Neural cell (in vitro differentiated cells): ENCODE data around the gene CAMK1D. TPM values are rescaled to one million over a fixed set of nuclear protein-coding genes. Genes with fewer than 3 reads are reported as not detected.

Experiments
- H2AFZ ChIP-seq: fragments of 200-600, 300-800 bp; sonication (generic), shearing (Covaris generic); 2 replicates; pipeline ENCODE4 v1.6.0; 2014; ENCODE audit warnings: low read depth, mild to moderate bottlenecking, antibody characterized with exemption, low read length, moderate library complexity
- H3F3A ChIP-seq: fragments of 200-600 bp; shearing (Covaris generic); 2 replicates; pipeline ENCODE4 v1.6.1; 2016; ENCODE audit warnings: mild to moderate bottlenecking, moderate library complexity, mixed read lengths, antibody characterized with exemption, low read length; ENCODE audit not compliant: insufficient read depth, poor library complexity, severe bottlenecking
- H3K27ac ChIP-seq: fragments of 200-600, 300-800 bp; sonication (generic), shearing (Covaris generic); 2 replicates; pipeline ENCODE4 v1.5.1; 2014; ENCODE audit warnings: mild to moderate bottlenecking, low read length, moderate library complexity
- H3K27me3 ChIP-seq: fragments of 300-800, 200-600 bp; sonication (generic), shearing (Covaris generic); 2 replicates; pipeline ENCODE4 v1.6.0; 2014; ENCODE audit warnings: mild to moderate bottlenecking, low read depth, low read length, moderate library complexity; ENCODE audit not compliant: insufficient read depth
- H3K36me3 ChIP-seq: fragments of 300-800, 200-600 bp; sonication (generic), shearing (Covaris generic); 2 replicates; pipeline ENCODE4 v1.5.1; 2014; ENCODE audit warnings: mild to moderate bottlenecking, antibody characterized with exemption, low read length, moderate library complexity; ENCODE audit not compliant: insufficient read depth
- H3K4me2 ChIP-seq: fragments of 300-800, 200-600 bp; sonication (generic), shearing (Covaris generic); 2 replicates; pipeline ENCODE4 v1.6.0; 2014; ENCODE audit warnings: mild to moderate bottlenecking, low read length
- H3K4me3 ChIP-seq: fragments of 300-800, 200-600 bp; sonication (generic), shearing (Covaris generic); 2 replicates; pipeline ENCODE4 v1.5.1; 2014; ENCODE audit warnings: mild to moderate bottlenecking, low read length, moderate library complexity
- H3K79me2 ChIP-seq: fragments of 200-600 bp; shearing (Covaris generic); replicated peaks from 2 replicates; pipeline ENCODE4 v1.6.0; 2014; ENCODE audit warnings: mild to moderate bottlenecking, low read length, moderate library complexity; ENCODE audit not compliant: insufficient read depth
- H3K9ac ChIP-seq: fragments of 300-800, 200-600 bp; sonication (generic), shearing (Covaris generic); 2 replicates; pipeline ENCODE4 v1.6.1; 2016; ENCODE audit warnings: mild to moderate bottlenecking, low read length, mixed read lengths
- H3K9me2 ChIP-seq: fragments of 200-600 bp; shearing (Covaris generic); 2 replicates; pipeline ENCODE4 v1.6.1; 2016; ENCODE audit warnings: mild to moderate bottlenecking, low read length, mixed read lengths; ENCODE audit not compliant: insufficient read depth
- H3K9me3 ChIP-seq: fragments of 200-600, 300-800 bp; sonication (generic), shearing (Covaris generic); 2 replicates; pipeline ENCODE4 v1.6.1; 2016; ENCODE audit warnings: mild to moderate bottlenecking, mixed run types, low read length, moderate library complexity, mixed read lengths
- H4K20me1 ChIP-seq: fragments of 200-600 bp; shearing (Covaris generic); 2 replicates; pipeline ENCODE4 v1.6.1; 2016; ENCODE audit warnings: mild to moderate bottlenecking, mixed run types; ENCODE audit not compliant: insufficient read depth
- CTCF ChIP-seq: fragments of 450-650 bp; IDR thresholded peaks from 2 replicates; pipeline ENCODE4 v1.5.1; 2014; ENCODE audit warnings: antibody characterized with exemption, mild to moderate bottlenecking, moderate library complexity; ENCODE audit not compliant: poor library complexity, severe bottlenecking
- EP300 ChIP-seq: fragments of 450-650 bp; conservative IDR thresholded peaks from 2 replicates; pipeline ENCODE4 v1.6.1; 2014; ENCODE audit warnings: antibody characterized with exemption, mild to moderate bottlenecking, moderate library complexity; ENCODE audit not compliant: poor library complexity, severe bottlenecking
- EZH2 ChIP-seq: fragments of 200-600, 300-800 bp; shearing (Covaris generic), sonication (generic); IDR thresholded peaks from 2 replicates; pipeline ENCODE4 v1.6.1; 2014; ENCODE audit warnings: antibody characterized with exemption, low read length, borderline replicate concordance, mild to moderate bottlenecking; ENCODE audit not compliant: insufficient read depth, poor library complexity, severe bottlenecking
- MXI1 ChIP-seq: fragments of 450-650 bp; conservative IDR thresholded peaks from 2 replicates; pipeline ENCODE4 v1.6.1; 2014; ENCODE audit warnings: antibody characterized with exemption, mild to moderate bottlenecking; ENCODE audit not compliant: poor library complexity, severe bottlenecking
- POLR2AphosphoS5 ChIP-seq: IDR thresholded peaks from 2 replicates; pipeline ENCODE4 v1.6.1; 2012
- RAD21 ChIP-seq: fragments of 450-650 bp; conservative IDR thresholded peaks from 2 replicates; pipeline ENCODE4 v1.6.1; 2014; ENCODE audit warnings: antibody characterized with exemption, mild to moderate bottlenecking, moderate library complexity
- REST ChIP-seq: IDR thresholded peaks from 2 replicates; pipeline ENCODE4 v1.6.1; 2012; ENCODE audit warnings: borderline replicate concordance
- SMC3 ChIP-seq: fragments of 450-650 bp; conservative IDR thresholded peaks from 2 replicates; pipeline ENCODE4 v1.6.1; 2014; ENCODE audit warnings: antibody characterized with exemption, mild to moderate bottlenecking, moderate library complexity; ENCODE audit not compliant: poor library complexity
- TAF1 ChIP-seq: IDR thresholded peaks from 2 replicates; pipeline ENCODE4 v1.6.1; 2012; ENCODE audit warnings: low read depth
- polyA plus RNA-seq: library from polyadenylated mRNA; depleted of rRNA; stranded (reverse); fragments of >200 nt; gene quantifications from 2 replicates; pipeline ENCODE4 v1.2.3, GENCODE V29; 2014

The CAMK1D gene
- polyA plus RNA-seq, 1 donor from 2014 or later, result 13.8 TPM

DNA sequence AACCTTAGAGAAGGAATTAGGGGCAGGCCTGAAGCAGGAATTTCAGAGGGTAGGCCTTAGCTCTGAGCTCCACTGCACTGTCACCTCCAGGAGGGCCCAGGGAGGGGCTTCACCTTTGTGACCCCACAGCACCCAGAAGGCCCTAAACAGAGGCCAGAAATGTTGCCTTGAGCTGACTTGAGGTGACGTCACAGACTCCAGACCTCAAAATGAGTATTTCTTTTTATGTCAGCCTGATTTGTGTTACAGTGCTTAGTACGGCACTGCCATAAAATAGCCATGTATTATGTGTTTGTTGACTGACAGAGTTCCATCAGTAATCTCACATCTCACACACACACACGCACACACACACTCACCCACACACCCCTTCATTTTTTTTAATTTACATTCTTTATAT is 440.9 kb downstream of the CAMK1D start:
- Histone ChIP-seq H3K36me3 (no peaks in the 10 kb centered on the region), H3F3A (no peaks in the 10 kb centered on the region), H2AFZ (no peak overlapping the region), H3K27ac (no peak overlapping the region), H3K4me2 (no peak overlapping the region), H4K20me1 (no peaks in the 10 kb centered on the region), H3K9me2 (no peaks in the 10 kb centered on the region), H3K4me3 (no peak overlapping the region), H3K27me3 (no peaks in the 10 kb centered on the region), H3K9ac (no peak overlapping the region), H3K79me2 (no peaks in the 10 kb centered on the region), H3K9me3 (peaks cover 6% of the 10 kb centered on the region)
- TF ChIP-seq POLR2AphosphoS5 (no peak), CTCF (no peak), SMC3 (no peak), REST (no peak), RAD21 (no peak), MXI1 (no peak), TAF1 (no peak), EP300 (no peak), EZH2 (no peak)

DNA sequence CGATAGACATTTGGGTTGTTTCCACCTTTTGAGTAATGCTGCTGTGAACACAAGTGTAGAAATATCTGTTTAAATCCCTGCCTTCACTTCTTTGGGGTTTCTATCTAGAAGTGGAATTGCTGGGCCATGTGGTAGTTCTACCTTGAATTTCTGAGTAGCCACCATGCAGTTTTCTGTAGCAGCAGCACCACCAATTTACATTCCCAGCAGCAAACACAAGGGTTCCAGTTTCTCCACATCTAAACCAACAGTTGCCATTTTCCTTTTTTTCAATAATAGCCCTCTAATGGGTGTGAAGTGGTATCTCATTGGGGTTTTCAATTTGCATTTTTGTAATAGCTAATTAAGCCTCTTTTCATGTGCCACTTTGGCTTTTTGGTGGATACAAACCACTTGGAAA is 442.4 kb downstream of the CAMK1D start:
- H4K20me1 ChIP-seq, result no peaks in the 10 kb centered on the region
- no peak overlapping the region for H3K27ac ChIP-seq
- H3K9me2 ChIP-seq, result no peaks in the 10 kb centered on the region
- H2AFZ ChIP-seq, result no peak overlapping the region
- H3K79me2 ChIP-seq, result no peaks in the 10 kb centered on the region
- H3K36me3 ChIP-seq, result no peaks in the 10 kb centered on the region
- no peak for TF ChIP-seq SMC3
- TF ChIP-seq EZH2, result no peak
- no peak for TF ChIP-seq RAD21
- TF ChIP-seq POLR2AphosphoS5, result no peak
- no peak for TF ChIP-seq CTCF
- H3K9ac ChIP-seq, result no peak overlapping the region
- no peak overlapping the region for H3K4me2 ChIP-seq
- peaks cover 6% of the 10 kb centered on the region for H3K9me3 ChIP-seq
- no peaks in the 10 kb centered on the region for H3K27me3 ChIP-seq
- H3F3A ChIP-seq, result no peaks in the 10 kb centered on the region
- no peak overlapping the region for H3K4me3 ChIP-seq
